Adrenal gland (tissue), 5 donors: ENCODE data around the gene MYEF2.

ENCODE experiments used
- POLR2A ChIP-seq, 2 donors: fragments of 450-650 bp; IDR thresholded peaks; one replicate each; pipeline ENCODE4 v1.6.1; 2017; ENCODE audit warnings: antibody characterized with exemption in 2 of 2, mild to moderate bottlenecking in 2 of 2, moderate library complexity in 1 of 2
- TF ChIP-seq, protein P1 (sequence below), 6 experiments: fragments of 450-650 bp in 4 of 6; fragments of 200-600 bp in 2 of 6; sonication (generic) in 1 of 6; IDR thresholded peaks; 1 replicate in 5 of 6; 2 replicates in 1 of 6; pipeline versions ENCODE4 v1.5.1 to v1.8.0; 2016 to 2021; ENCODE audit warnings: antibody characterized with exemption in 6 of 6, mild to moderate bottlenecking in 2 of 6, moderate library complexity in 1 of 6
- donor health status: DM: no; HTN: no; CAD: no.

DNA sequence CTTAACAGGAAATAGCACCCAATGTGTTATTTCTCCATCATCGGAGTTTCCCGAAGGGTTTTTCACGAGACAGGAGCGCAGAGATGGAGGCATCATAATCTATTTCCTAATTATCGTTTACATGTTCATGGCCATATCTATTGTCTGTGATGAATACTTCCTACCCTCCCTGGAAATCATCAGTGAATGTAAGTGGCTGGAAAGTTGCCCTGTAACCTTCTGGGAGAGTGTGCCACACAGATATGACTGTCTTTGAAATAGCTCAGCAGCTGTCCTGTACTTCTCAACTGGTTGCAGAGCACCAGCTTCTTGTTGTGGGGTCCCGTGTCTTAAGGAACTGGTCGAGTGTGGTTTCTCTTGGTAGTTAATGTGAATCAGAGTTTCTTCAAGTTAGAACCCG, 56.2 kb downstream of the MYEF2 start:
- TF ChIP-seq, protein P1, sequence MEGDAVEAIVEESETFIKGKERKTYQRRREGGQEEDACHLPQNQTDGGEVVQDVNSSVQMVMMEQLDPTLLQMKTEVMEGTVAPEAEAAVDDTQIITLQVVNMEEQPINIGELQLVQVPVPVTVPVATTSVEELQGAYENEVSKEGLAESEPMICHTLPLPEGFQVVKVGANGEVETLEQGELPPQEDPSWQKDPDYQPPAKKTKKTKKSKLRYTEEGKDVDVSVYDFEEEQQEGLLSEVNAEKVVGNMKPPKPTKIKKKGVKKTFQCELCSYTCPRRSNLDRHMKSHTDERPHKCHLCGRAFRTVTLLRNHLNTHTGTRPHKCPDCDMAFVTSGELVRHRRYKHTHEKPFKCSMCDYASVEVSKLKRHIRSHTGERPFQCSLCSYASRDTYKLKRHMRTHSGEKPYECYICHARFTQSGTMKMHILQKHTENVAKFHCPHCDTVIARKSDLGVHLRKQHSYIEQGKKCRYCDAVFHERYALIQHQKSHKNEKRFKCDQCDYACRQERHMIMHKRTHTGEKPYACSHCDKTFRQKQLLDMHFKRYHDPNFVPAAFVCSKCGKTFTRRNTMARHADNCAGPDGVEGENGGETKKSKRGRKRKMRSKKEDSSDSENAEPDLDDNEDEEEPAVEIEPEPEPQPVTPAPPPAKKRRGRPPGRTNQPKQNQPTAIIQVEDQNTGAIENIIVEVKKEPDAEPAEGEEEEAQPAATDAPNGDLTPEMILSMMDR (IDR thresholded peaks at IDR 0.05): no peak
- no peak for TF ChIP-seq POLR2A (IDR thresholded peaks at IDR 0.05)
